HG02885 (cell line): ENCODE measurements around the gene SLIT3.
"Not testable (repeated sequence)": the region's sequence is repeated elsewhere in the genome, so short reads cannot be mapped to it uniquely, and the experiment has no call there.

Source experiments
- ATAC-seq: cut with Tn5 transposase; IDR thresholded peaks from one replicate; pipeline ENCODE4 v1.9.1; 2021; ENCODE audit warnings: mild to moderate bottlenecking; ENCODE audit not compliant: unreplicated experiment, poor library complexity

The SLIT3 gene

GRCh38 chr5:169119288-169120048, 181.5 kb downstream of the SLIT3 start:
- no peak for ATAC-seq

DNA sequence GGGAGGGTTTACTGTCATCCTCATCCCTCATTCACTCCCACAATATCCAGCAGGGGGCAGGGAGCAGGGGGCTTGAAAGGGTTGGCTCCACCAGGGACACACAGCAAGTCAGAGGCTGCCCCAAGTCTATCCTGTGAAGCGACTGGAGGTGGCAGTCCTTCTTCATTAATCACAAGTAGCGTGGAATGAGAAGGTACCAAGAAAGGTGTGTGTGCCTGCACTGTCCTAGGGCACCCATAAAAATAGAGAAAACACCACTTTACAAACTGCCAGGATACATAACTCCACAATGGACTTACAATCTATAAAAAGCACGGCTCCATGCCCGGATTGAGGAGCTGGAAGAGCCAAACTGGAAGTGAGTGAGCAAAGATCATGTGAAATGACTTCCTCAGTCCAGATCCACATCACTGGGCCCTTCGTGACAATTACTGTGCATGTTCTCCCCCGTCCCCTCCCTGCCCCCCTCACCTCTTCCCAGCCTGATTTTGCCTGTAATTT, 183.9 kb downstream of the SLIT3 start:
- no peak for ATAC-seq

DNA sequence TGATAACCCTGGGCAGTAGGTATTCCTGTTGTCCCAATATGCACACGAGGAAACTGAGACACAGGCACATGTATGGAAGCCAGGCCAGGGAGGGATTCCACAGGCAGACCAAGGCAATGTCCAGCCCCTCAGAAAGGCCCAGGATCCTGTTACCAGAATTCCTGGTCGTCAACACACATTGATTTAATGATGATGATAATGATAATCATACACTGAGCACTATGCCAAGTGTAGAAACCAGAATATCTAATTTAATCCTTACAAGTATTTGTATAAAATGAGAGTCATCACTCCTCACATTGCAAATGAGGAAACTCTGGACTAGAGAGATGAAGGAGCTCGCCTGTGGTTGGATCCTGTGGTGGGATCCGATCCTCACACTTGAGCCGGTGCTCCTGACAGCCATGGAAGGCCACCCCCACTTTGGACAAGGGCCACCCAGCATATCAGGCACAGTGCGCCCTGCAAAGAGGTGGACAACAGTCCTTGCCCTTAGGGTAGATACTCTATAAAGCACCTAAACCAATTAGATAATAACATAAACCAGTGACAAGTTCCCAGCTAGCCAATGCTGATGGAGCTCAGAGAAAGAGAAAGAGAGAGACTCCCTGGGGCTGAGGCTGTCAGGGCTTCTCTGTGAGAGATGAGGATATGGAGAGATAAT, 185.3 kb downstream of the SLIT3 start:
- ATAC-seq = no peak

GRCh38 chr5:169114466-169115065, 186.4 kb downstream of the SLIT3 start:
- ATAC-seq = no peak

GRCh38 chr5:169112016-169112415, 188.9 kb downstream of the SLIT3 start:
- no peak for ATAC-seq

GRCh38 chr5:169106911-169107706, 193.8 kb downstream of the SLIT3 start:
- ATAC-seq = no peak

GRCh38 chr5:169105582-169105981, 195.4 kb downstream of the SLIT3 start:
- ATAC-seq = not testable (repeated sequence)

DNA sequence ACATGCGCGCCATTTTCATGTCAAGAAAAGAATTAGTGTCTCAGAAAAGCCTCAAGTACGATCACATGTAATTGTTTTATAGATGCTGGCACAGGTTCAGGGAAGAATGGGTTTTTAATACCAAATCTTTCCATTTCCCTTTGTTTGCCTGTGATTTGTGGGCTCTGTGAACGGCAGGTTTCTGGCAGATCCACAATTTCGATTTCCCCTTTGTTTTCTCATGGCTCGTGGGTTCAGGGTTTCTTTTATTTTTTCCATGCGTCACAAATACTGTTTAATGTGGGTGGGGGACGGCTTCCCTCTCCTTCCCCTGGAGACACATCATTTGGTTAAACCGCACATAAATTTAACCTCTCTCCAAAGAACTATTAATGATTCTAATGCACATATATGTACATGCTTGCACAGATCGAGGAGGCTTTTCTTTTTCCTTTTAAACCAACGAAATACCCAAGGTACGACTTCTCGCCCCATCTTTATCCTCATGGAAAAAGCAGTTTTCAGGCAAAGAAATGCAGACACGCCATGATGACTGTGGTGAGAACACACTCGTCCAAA, 195.9 kb downstream of the SLIT3 start:
- ATAC-seq = no peak

DNA sequence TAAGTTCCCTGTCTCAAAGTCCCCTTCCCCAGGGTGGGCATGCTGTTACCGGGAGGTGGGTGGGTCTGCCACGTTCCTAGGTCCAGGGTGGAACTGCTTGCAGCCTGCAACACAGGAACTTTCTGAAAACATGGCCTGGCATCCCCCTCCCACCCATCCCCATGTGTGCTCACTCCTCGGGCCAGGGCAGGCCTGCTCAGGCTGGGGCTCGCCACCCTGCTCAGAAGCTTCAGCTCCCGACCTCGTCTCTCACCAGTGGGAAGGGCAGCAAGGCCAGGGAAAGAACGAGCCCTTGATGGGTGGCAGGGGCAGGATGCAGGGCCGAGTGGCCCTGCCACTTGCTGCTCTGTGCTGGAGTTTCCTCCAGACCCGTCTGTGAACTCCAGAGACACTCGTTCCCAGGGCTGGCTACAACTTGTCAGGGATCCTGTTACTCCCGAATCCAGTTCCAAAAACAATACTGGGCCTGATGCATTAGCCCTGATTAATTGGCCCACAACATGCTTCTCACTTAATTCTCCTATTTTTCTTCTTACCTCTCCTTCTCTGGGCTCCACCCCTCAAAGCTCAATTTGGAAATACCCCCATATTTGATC, 197.3 kb downstream of the SLIT3 start:
- ATAC-seq = no peak

GRCh38 chr5:169101966-169102365, 199.0 kb downstream of the SLIT3 start:
- no peak for ATAC-seq

- no peak for ATAC-seq
Observed at GRCh38 chr5:169100735-169101075, 200.2 kb downstream of the SLIT3 start.

DNA sequence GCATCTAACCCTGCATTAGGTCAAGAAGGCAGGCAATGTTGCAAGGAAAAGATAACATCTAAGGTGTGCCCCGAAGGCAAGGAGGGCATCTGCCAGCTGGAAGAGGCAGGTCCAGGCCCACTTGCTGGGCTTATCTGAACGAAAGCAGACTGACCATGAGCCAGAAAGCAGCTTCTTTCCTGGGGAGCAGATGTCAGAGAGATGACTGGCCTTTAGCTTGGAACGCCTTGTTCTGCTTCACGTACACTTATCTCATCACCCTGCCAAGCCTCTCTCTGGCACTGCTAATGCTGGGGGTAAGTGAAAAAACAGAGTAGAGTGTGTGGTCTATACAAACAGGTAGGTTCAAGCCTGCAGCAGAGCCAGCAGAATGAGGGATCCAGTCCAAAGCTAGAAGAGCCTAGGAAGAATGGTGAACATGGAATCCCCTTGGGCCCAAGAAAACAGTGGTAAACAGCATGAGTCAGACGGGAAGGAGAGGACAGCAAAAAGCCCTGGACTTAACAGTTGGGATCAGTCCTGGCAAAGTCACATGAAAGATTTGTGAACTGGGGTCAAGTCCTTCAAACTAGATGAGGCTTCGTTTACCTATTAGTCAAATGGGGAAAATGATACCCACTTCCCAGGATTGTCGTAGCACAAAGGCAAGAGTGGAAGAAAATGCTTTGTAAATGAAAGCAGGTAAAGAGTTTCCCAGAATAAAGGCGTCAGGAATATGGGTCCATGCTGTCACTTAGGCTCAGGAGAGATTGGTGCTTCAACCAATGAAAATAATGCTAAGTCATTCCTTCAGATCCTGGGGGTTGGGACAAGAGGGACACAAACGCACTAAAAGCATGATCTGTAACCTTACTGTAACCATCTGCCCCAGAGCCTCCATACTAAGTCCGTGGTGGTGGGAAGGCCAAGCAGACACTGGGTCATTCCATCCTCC, 200.9 kb downstream of the SLIT3 start:
- ATAC-seq = no peak

- ATAC-seq = no peak
Observed at GRCh38 chr5:169098331-169099121, 202.4 kb downstream of the SLIT3 start.

DNA sequence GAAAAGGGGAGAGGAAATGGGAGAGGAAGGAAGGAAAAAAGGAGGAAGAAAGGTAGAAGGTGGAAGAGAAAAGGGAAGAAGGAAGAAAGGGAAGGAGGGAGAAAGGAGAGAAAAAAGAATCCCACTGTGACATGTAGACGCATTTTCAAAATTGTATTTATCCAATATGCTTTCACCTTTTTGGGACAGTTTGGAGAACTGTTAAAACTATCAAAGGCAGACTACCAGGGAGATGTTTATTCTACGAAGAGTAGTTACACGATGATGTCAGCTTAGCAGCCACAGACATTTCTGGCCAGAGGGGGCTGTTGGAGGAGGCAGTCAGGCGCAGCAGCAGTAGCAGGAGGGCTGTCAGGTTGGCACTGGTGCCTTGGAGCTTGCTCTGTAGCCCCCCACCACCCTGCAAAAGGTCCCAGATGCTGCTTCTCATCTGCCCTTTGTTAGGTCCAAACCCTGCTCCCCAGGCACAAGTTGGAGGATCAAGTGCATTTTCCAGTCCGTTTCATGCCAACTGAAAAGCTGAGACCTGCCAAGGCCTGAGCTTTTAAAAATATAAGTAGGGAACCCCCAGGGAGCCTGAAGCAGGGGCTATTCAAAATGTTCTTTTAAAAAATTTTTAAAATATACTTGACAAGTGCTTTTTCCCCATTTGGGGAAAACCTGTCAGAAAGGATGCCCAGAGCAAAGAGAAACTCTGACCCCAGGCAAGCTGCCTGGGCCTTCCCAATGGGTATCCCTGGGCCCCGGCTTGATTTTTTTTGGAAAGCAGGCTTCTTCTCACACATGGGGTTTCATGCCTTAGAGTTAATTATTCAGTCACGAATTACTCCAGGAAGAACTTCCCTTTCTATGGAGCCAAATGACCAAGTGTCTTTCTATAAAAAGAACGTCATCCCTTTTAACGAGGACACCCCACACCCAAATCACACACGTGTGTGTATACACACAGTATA, 203.3 kb downstream of the SLIT3 start:
- no peak for ATAC-seq

GRCh38 chr5:169095976-169096375, 205.0 kb downstream of the SLIT3 start:
- no peak for ATAC-seq

GRCh38 chr5:169095410-169095960, 205.5 kb downstream of the SLIT3 start:
- ATAC-seq = no peak
